Measurements from ENCODE around the gene SEMA4D.
A peak's percentile ranks its signal among the peaks of the same experiment; 100 is the strongest.
"Not testable (repeated sequence)": the region's sequence is repeated elsewhere in the genome, so short reads cannot be mapped to it uniquely, and the experiment has no call there.

Gene SEMA4D

GRCh38 chr9:89376286-89376685, 121.6 kb downstream of the SEMA4D start:
- H3K4me3 ChIP-seq (replicated peaks; ENCODE audit: low read depth, low read length), result no peak overlapping the region
- TF ChIP-seq CTCF (IDR thresholded peaks at IDR 0.05; ENCODE audit: low read length, missing control alignments), result no peak
- DNase-seq (ENCODE audit: low read depth), result no peak

DNA sequence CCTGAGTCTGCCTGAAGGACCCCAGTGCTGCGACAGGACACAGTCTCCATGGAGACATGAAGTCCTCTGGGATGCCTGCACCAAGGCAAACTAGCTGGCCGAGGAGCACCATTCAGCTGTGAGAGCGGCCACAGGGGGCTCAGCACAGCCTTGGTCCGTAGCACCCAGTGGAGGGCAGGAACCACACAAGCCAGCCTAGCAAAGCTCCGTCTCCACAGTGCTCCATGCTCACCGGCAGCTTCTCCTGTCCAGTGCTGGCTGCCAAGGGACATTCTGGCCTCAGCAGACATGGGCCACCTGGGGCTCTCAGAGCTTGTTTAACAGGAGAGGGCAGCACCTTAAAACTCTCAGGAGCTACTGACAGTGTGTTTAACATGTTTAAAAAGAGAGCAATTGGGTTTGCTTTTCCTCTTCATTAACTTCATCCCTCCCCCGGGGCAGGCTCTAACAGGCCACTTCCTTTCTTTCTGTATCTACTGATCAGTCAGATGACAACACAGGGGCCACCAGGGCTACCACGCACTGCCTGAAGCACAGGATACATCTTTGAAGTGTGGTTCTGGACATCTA, 122.6 kb downstream of the SEMA4D start:
- peak; percentile 4 for DNase-seq (ENCODE audit: low read depth)
- no peak overlapping the region for H3K4me3 ChIP-seq (replicated peaks; ENCODE audit: low read depth, low read length)
- TF ChIP-seq CTCF (IDR thresholded peaks at IDR 0.05; ENCODE audit: low read length, missing control alignments), result no peak

DNA sequence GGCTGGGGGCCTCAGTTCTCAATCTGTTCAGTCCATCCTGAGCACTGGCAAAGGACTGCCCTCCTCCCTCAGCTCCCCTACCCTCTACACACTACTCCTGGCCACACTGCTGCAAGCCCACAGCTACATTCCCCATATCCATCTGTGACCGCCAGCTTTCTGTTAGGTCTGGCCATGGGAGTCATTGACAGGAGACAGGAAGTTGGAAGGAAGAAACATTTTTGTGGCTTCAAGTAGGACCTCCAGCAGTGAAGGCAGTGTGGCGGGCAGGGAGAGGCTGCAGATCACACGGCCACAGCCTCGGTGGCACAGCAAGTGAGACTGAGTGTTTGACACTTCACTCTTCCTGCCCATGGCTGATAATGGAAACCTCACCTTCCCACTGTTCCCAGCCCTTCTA, 123.7 kb downstream of the SEMA4D start:
- no peak overlapping the region for H3K4me3 ChIP-seq (replicated peaks; ENCODE audit: low read depth, low read length)
- DNase-seq (ENCODE audit: low read depth), result peak; percentile 4
- no peak for TF ChIP-seq CTCF (IDR thresholded peaks at IDR 0.05; ENCODE audit: low read length, missing control alignments)

DNA sequence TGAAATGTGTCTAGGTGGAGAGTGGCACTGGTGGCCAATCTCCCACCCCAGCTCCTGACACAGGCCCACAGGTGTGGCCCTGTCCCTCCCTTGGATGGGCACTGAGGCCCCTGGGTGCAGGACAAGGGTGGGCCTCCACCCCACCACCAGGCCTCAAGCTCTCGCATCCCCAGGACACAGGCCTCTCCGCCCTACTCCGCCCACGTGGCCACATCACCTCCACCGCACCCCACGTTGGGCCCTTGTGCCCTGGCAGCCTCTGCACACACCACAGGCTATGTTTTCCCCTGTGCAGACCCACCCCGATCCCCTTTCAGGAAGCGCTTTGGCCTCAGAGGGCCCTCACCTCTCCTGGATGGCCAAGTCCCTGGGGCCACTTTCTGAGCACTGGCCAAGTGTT, 124.9 kb downstream of the SEMA4D start:
- no peak overlapping the region for H3K4me3 ChIP-seq (replicated peaks; ENCODE audit: low read depth, low read length)
- TF ChIP-seq CTCF (IDR thresholded peaks at IDR 0.05; ENCODE audit: low read length, missing control alignments), result no peak
- DNase-seq (ENCODE audit: low read depth), result no peak

DNA sequence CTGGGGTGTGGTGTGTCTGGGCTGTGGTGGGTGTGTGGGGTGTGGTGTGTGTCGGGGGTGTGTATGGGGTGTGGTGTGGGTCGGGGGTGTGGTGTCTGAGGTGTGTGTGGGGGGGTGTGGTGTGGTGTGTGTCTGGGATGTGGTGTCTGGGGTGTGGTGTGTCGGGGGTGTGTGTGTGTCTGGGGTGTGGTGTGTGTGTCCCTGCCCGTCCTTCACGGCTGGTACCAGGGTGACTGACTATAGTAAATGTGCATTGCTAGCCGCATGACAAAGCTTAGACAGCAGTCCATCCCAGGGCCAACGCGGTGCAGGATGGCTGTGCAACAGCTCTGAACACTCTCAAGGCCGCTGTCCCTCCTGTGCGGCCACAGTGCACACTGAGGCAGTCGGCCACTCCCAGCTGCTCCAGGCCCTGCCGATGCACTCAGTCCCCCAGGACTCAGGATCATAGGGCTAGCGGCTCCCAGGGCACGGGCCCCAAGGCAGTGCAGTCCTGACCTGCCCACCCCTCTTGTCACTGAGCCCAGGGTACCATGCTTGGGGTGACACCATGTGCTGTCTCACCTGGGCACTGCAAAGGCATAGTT, 125.6 kb downstream of the SEMA4D start:
- no peak overlapping the region for H3K4me3 ChIP-seq (replicated peaks; ENCODE audit: low read depth, low read length)
- no peak for TF ChIP-seq CTCF (IDR thresholded peaks at IDR 0.05; ENCODE audit: low read length, missing control alignments)
- DNase-seq (ENCODE audit: low read depth), result no peak

DNA sequence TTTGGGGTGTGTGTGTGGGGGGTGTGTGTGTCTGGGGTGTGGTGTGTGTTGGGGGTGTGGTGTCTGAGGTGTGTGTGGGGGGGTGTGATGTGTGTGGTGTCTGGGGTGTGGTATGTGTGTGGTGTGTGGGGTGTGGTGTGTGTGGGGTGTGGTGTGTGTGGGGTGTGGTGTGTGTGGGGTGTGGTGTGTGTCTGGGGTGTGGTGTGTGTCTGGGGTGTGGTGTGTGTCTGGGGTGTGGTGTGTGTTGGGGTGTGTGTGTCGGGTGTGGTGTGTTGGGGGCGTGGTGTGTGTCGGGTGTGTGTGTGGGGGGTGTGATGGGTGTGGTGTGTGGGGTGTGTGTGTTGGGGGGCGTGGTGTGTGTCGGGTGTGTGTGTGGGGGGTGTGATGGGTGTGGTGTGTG, 126.1 kb downstream of the SEMA4D start:
- H3K4me3 ChIP-seq (replicated peaks; ENCODE audit: low read depth, low read length); DNase-seq (ENCODE audit: low read depth): not testable (repeated sequence)

DNA sequence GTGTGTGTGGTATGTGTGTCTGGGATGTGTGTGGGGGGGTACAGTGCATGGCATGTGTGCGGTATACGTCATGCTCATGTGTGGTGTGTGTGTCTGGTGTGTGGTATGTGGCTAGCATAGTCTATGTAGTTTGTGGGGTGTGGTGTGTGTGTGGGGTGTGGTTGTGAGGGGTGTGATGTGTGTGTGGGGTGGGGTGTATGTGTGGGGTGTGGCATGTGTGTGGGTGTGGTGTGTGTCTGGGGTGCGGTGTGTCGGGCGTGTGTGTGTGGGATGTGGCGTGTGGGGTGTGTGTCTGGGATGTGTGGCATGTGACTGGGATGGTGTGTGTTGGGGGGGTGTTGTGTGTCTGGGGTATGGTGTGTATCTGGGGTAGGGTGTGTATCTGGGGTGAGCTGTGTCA, 127.3 kb downstream of the SEMA4D start:
- DNase-seq (ENCODE audit: low read depth), result no peak
- H3K4me3 ChIP-seq (replicated peaks; ENCODE audit: low read depth, low read length), result no peak overlapping the region
- TF ChIP-seq CTCF (IDR thresholded peaks at IDR 0.05; ENCODE audit: low read length, missing control alignments), result no peak

All from fibroblast of pulmonary artery (primary cell).